OCI-LY1 (cell line): ENCODE results near the gene TM7SF3.

Source experiments
- CTCF ChIP-seq: fragments of 200-600 bp; sonication (generic), shearing (Covaris generic); IDR thresholded peaks from 2 replicates; pipeline ENCODE4 v1.5.1; 2017; ENCODE audit warnings: mild to moderate bottlenecking, antibody characterized with exemption, low read length, moderate library complexity, mixed read lengths
- EZH2 ChIP-seq: fragments of 200-600 bp; sonication (generic), shearing (Covaris generic); IDR thresholded peaks from 2 replicates; pipeline ENCODE4 v1.8.0; 2017; ENCODE audit warnings: borderline replicate concordance, mixed run types, mild to moderate bottlenecking, antibody characterized with exemption, low read length, moderate library complexity, mixed read lengths

- no peak for TF ChIP-seq CTCF
- TF ChIP-seq EZH2 = no peak
Measured at GRCh38 chr12:26982866-26983265, 31.3 kb downstream of the TM7SF3 start.
